ENCODE data around the gene SHFL.

SHFL gene

DNA sequence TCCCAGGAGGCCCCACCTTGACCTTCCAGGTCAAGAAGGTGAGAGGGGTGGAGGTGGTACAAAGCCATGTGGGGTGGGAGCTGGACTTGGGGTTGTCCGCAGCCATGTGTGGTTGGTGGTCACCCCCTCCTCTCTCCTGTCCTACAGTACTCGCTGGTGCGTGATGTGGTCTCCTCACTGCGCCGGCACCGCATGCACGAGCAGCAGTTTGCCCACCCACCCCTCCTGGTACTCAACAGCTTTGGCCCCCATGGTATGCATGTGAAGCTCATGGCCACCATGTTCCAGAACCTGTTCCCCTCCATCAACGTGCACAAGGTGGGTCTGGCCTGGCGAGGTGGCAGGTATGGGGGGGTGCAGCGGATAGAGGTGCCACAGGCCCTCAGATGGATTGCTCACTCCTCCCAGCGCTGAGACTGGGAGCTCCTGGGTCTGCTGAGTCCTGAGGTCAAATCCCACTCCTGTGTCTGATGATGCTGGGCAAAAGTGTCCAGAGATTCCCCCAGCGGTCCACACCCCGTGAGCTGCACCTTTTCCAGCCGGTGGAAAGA lies 21.8 kb downstream of the SHFL start:
- DNase-seq (ENCODE audit: low read depth in 2 of 2), result no peak

DNA sequence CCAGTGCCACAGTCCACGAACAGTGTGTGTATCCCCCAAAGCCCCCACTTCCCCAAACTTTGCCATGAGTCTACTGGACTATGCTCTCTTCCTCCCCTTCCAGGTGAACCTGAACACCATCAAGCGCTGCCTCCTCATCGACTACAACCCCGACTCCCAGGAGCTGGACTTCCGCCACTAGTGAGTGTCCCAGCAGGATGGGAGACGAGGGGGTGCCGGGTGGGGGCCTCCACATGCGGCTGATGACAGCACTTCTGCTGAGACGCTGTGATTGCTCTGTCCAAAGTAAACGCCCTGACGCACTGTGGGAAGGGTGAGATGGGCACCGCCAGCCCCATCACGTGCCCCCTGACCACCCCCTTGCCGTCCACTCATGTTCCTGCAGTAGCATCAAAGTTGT lies 23.4 kb downstream of the SHFL start:
- no peak for DNase-seq (ENCODE audit: low read depth in 2 of 2)

DNA sequence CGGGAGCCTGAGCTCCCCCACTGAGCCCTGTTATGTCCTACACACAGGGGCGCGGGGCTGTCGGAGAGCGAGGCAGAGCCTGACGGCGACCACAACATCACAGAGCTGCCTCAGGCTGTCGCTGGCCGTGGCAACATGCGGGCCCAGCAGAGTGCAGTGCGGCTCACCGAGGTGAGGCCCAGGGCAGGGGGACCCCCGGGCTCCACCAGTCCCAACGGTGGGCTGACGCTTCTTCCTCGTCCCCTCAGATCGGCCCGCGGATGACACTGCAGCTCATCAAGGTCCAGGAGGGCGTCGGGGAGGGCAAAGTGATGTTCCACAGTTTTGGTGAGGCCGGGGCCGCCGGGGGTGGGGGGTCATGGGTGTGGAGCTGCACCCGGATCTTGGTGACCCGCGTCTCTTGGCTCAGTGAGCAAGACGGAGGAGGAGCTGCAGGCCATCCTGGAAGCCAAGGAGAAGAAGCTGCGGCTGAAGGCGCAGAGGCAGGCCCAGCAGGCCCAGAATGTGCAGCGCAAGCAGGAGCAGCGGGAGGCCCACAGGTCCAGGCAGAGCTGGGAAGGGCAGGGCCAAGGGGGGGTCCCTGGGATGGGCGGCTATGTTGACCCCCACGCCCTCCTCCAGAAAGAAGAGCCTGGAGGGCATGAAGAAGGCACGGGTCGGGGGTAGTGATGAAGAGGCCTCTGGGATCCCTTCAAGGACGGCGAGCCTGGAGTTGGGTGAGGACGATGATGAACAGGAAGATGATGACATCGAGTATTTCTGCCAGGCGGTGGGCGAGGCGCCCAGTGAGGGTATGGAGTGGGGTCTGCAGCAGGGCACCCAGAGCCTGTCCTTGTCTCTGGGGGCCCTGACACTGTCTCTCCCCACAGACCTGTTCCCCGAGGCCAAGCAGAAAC lies 24.2 kb downstream of the SHFL start:
- no peak for DNase-seq (ENCODE audit: low read depth in 2 of 2)

DNA sequence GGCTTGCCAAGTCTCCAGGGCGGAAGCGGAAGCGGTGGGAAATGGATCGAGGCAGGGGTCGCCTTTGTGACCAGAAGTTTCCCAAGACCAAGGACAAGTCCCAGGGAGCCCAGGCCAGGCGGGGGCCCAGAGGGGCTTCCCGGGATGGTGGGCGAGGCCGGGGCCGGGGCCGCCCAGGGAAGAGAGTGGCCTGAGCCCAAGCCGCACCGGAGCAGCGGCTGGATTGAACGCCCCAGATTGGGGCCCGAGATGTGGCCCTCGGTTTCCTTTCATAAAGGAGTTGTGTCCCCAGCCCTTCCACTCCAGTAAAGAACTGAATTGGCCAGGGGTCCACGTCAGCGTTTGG lies 24.8 kb downstream of the SHFL start:
- no peak for DNase-seq (ENCODE audit: low read depth in 2 of 2)

DNA sequence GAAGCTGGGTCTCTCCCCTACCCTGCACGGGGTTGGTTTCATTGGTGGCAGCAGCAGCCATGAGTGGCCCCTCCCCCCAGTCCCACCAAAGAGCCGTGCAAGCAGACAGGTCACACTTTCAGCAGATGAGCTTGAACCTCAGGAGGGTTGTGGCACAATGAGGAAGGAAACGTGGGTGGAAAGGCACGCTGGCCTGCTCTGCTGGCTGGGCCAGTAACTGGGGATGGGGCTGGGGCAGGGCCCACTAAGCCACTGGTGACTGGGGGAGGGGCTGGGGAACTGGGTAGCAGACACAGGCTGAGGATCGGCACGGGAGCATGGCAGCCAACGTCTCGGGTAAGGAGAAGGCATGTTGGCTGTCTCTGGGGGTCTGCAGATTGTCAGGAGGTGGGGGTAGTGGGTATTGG lies 25.3 kb downstream of the SHFL start, which contains the start of gene P2RY11:
TSS of gene P2RY11 (plus strand) at position 289 of the 407 bp plus-strand sequence. CDS start at position 318, 29 bp downstream.
- peak; percentile 57 to 73 for DNase-seq (ENCODE audit: low read depth in 2 of 2)

DNA sequence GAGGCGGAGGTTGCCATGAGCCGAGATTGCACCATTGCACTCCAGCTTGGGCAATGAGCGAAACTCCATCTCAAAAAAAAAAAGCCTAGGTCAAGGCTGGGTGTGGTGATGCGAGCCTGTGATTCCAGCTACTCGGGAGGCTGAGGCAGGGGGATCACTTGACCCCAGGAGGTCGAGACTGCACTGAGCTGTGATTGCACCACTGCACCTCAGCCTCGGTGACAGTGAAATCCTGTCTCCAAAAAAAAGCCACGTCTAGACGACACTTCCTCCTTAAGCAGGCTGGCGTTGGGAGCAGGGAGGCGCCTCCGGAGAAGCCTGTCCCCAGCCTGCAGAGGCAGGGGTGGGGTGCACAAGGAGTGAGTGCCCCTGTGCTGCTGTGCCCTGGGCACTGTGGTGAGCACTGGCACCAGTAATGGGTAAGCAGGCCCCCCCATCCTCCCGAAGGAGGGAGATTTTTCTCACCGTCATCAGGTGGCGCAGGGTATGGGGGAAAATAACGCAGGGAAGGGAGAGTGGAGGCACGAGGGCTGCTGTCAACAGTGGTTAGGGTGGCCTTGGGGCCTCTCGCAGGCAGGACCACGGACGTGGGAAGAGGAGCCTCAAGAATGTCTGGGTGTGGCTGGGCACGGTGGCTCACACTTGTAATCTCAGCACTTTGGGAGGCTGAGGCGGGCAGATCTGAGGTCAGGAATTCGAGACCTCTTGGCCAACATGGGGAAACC lies 26.1 kb downstream of the SHFL start:
- DNase-seq (ENCODE audit: low read depth in 2 of 2), result peak; percentile 68 to 77

DNA sequence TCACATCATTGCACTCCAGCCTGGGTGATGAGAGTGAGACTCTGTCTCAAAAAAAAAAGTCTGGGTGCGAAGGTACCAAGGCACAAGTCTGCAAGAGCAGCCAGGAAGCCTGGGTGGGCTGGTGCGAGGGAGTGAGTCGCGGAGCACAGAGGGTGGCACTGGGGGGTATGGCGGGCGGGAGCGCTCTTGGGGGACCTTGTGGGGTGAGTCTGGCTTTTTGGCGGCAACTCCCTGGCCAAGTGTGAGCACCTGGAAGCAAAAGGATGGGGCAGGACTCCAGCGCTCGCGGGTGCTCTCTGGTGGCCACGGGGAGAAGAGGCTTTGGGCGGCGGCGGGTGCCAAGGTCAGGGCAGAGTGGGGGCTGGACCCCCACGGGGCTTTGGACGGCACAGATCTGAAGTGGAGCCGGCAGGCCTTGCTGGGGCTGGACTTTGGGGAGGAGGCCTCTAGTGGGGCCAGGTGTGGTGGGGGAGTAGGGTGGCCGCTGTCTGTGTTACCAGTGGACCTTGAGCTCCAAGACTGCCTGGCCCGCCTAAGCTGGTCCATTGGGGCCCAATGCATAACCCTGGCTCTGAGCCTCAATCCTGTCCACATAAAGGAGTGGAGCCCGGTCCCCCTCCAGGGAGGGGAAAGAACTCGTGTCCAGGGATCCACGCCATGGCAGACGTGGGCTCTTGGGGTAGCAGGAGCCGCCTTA lies 26.9 kb downstream of the SHFL start:
- peak; percentile 55 to 58 for DNase-seq (ENCODE audit: low read depth in 2 of 2)

DNA sequence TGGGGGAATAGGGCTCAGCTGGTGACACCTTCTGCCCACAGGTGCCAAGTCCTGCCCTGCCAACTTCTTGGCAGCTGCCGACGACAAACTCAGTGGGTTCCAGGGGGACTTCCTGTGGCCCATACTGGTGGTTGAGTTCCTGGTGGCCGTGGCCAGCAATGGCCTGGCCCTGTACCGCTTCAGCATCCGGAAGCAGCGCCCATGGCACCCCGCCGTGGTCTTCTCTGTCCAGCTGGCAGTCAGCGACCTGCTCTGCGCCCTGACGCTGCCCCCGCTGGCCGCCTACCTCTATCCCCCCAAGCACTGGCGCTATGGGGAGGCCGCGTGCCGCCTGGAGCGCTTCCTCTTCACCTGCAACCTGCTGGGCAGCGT lies 27.5 kb downstream of the SHFL start:
- DNase-seq (ENCODE audit: low read depth in 2 of 2), result no peak

DNA sequence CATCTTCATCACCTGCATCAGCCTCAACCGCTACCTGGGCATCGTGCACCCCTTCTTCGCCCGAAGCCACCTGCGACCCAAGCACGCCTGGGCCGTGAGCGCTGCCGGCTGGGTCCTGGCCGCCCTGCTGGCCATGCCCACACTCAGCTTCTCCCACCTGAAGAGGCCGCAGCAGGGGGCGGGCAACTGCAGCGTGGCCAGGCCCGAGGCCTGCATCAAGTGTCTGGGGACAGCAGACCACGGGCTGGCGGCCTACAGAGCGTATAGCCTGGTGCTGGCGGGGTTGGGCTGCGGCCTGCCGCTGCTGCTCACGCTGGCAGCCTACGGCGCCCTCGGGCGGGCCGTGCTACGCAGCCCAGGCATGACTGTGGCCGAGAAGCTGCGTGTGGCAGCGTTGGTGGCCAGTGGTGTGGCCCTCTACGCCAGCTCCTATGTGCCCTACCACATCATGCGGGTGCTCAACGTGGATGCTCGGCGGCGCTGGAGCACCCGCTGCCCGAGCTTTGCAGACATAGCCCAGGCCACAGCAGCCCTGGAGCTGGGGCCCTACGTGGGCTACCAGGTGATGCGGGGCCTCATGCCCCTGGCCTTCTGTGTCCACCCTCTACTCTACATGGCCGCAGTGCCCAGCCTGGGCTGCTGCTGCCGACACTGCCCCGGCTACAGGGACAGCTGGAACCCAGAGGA lies 28.0 kb downstream of the SHFL start:
- DNase-seq (ENCODE audit: low read depth in 2 of 2), result no peak

DNA sequence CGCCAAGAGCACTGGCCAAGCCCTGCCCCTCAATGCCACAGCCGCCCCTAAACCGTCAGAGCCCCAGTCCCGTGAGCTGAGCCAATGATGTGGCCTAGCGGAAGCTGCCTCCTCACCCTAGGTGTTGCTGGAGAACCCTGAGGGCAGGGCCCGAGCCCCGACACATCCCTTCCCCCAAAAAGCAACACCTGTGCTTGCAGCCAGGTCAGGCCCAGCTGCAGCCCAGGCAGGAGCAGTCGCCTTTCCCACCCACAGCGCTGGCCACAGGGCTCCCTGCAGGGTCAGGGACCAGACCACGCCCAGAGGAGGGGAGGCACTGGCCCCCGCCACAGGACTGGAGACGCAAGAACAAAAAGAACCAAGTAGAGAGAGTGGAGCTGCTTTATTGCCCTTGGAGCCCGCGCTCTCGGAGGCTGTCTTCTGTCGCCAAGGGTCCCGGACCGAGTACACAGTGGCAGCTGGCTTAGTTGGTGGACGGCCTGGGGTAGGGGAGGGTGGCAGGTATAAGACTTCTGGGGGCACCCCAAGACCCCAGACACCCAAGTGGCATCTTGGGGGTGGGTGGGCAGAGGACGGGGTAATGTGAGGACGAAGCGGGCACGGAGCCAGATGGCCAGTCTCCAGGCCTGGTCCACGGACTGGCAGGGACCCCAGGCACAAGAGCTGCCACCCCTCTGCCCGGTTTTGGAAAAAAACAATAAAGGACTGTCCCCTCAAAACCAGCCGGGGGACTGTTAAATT lies 28.7 kb downstream of the SHFL start:
- no peak for DNase-seq (ENCODE audit: low read depth in 2 of 2)

DNA sequence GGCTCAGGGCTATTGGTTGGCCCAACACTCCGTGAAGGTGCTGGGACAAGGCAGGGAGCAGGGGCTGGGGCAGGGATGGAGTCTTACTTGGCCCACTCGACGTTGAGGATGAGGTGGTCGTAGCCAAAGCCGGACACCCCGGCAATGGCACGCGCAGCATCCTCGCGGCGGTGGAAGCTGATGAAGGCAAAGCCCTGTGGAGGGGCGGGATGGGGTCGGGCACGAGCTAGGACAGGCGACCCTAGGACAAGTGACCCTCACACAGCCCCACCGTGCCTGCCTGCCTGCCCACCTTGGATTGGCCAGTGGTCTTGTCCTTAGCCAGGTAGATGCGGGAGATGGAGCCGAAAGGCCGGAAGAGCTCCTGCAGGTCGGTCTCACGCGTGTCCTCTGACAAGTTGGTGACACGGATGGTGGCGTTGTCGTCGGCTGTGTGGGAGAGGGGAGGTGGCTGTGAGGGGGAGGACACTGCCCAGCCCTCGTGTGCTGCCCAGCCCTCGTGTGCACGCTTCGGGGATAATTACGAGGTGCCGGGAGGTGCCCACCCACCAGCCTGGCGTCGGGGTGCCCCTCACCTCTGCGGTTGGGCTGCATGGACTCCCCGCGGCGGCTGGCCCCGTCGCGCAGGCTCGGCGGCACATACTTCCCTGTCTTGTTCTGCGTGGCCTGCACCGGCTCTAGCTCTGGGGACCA lies 29.4 kb downstream of the SHFL start:
- no peak for DNase-seq (ENCODE audit: low read depth in 2 of 2)

DNA sequence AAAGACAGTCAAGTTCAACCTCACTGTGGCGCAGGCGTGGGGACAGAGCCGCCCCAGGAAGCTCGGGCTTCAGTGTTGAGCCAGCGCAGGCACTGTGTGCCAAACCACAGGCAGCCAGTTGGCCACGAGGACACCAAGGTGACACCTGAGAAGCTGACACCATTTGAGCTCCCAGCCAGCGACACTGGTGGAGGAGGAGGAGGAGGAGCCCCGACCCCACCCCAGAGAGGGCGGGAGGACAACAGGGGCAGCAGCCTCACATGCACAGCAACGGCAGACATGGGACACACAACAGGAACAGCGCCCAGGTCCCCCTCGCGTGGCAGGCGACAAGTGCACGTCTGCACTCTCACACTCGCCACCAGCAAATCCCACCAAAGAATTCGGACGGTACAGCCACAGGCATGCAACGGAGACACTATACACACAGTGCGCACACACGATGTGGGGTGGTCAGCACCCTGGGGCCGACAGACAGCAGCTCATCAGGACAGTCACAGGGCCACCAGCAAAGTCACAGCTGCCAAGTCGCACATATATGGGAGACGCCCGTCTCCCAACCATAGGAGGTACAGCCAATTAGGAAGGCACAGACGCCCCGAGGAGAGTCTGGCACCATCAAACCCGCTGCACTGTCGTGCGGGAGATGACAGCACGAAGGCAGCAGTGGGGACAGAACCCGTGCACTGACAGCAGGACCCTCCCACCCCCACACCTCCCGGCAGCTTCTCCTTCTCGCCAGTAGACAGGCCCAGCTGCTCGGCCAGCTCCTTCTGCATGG lies 30.2 kb downstream of the SHFL start:
- no peak for DNase-seq (ENCODE audit: low read depth in 2 of 2)

DNA sequence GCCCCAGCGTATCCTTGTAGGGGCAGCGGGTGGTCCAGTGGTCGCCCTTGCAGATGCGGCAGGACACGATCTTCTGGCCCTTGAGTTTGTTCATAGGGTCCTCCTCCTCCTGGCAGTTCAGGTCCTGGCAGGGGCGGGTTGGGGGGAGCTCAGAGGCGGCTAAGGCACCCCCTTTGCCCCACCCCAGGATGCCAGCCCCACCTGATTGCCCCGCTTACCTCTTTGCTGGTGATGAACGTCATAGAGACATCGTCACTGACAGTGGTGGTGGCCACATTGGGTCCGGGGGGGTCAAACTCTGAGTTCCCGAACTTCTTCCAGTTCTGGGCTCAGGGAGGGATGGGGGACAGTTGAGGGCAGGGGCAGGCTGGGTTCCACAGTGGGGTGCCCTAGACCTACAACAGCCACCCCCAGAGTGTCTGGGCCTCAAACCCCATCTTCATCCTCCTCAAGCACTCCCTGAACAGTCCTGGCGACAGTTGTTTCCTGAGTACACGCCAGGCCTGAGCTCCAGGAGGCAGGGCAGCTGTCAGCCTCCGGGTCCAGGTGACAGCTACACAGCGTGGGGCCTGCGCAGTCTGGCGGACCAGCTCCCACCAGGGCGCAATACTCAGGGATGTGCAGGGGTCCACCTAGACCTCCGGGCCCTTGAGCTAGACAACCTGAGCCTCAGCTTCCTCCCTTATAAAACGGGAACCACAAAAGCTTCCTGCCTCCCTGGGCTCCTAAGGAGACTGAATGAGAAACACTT lies 30.9 kb downstream of the SHFL start:
- DNase-seq (ENCODE audit: low read depth in 2 of 2), result no peak

DNA sequence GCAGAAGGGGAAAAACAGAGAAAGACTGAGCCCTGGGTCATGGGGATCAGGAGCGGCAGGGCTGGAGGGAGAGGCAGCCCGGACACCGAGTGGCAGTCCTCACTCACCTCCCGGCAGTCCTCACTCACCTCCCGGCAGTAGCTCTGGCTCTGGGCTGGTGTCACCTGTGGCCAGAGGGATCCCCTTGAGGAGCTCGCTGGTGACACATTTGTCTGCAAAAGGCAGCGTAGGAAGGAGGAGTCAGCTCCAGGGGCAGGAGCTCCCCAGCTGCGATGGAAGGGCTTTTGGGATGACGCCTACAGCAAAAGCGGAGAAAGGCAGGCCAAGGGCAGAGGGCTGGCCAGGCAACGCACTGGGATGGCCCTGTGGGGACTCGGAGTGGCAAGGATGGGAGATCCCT lies 32.8 kb downstream of the SHFL start:
- no peak for DNase-seq (ENCODE audit: low read depth in 2 of 2)

DNA sequence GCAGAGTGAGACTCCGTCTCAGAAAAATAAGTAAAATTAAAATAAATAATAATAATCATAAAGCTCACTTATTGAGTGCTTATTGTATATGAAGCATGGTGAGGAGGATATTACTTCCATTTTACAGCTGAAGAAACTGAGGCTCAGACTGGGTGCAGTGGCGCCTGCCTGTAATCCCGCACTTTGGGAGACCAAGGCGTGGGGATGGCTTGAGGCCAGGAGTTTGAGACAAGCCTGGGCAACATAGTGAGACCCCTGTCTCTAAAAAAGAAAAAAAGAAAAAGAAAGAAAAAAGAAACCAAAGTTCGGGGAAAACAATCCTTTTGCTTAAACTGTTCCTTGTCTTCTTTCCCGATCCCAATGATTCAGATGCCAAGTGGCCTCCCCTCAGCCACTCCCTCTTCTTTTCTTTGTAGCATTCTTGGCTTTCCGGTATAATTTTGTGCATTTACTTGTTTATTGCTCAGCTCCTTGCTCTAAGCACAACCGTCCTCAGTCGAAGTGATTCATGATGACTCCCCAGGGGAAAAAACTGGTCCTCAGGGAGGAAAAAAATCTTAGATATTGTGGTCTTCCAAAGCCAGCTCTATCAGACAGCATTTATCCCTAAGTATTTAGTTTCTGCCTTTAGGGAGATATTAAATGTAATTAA lies 34.5 kb downstream of the SHFL start:
- DNase-seq (ENCODE audit: low read depth in 2 of 2), result no peak

DNA sequence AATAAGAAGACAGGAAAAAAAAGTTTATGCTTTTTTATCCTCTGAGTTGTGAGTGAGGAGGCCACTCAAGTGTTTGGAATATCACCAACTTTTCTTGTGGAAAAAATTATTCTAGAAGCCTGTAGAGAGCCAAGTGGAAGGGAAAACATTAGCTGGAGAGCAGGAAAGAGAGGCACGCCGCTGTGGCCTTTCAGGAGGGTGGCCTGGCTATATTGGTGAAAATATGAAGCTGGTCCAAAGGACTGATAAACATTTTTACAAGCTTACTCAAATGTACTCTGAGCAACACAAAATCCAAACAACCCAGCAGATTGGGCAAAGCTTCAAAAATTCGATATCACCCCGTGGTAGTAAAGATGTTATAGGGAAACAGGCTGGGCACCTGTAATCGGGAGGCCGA lies 35.9 kb downstream of the SHFL start:
- no peak for DNase-seq (ENCODE audit: low read depth in 2 of 2)

DNA sequence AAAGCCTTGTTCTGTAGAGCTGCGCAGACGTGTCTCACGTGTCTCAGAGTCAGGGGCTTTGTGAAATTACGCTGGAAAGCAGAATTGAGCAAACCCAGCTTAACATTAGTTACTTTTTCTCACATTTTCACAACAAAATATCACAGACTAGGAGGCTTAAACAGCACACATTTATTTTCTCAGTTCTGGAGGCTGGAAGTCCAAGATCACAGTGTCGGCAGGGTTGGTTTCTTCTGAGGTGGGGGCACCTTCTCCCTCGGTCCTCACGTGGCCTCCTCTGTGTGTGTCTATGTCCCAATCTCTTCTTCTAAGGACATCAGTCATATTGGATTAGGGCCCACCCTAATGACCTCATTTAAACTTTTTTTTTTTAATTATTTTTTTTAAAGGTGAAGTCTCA lies 38.3 kb downstream of the SHFL start:
- DNase-seq (ENCODE audit: low read depth in 2 of 2), result no peak

DNA sequence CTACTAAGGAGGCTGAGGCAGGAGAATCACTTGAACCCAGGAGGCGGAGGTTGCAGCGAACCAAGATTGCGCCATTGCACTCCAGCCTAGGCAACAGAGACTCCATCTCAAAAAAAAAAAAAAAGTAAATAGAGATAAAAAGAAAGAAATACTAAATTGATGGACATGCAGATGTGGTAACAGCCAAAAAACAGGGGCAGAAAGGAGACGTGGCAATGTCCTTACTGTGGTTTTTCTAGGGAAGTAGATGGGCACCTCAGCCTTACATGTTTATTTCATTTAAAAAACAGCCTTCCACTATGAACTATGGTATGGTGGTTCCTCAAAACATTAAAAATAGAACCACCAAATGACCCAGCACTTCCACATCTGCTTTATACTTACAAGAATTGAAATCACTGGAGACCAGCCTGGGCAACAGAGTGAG lies 40.1 kb downstream of the SHFL start:
- no peak for DNase-seq (ENCODE audit: low read depth in 2 of 2)

Data from stimulated activated CD8-positive, alpha-beta memory T cell treated with anti-CD3 and anti-CD28 coated beads, Interleukin-15, amount 100 ng/mL, for 48 hours (primary cell).